PC-9 (cell line): ENCODE data around the gene BMP8A. TPM values are rescaled to one million over a fixed set of nuclear protein-coding genes. Genes with fewer than 3 reads are reported as not detected.

Source experiments
- BruUV-seq: library from RNA; stranded (reverse); fragments of 400-500 nt; replicated peaks from 2 replicates; lab custom pipeline; 2021; lab: Mats Ljungman, UMichigan
- CTCF ChIA-PET: fragments of 300-600 bp; sonication (Branson Sonifier 250); formaldehyde crosslinking; loops from one replicate; lab custom pipeline; 2022; ENCODE audit warnings: antibody characterized with exemption; lab: Charles Lee
- POLR2A ChIA-PET: fragments of 300-600 bp; sonication (Branson Sonifier 250); formaldehyde crosslinking; loops from one replicate; lab custom pipeline; 2022; ENCODE audit warnings: antibody characterized with exemption; ENCODE audit not compliant: unreplicated experiment; lab: Charles Lee
- DNase-seq, 2 experiments: peaks; one replicate each; pipeline versions ENCODE4 v3.0.0 to v3.0.0-alpha.2; 2015 to 2022; ENCODE audit warnings: mixed read lengths in 1 of 2
- H2AFZ ChIP-seq: fragments of 200-600 bp; sonication (generic); 2 replicates; pipeline ENCODE4 v1.8.1; 2017; ENCODE audit warnings: antibody characterized with exemption
- H3F3A ChIP-seq: fragments of 200-600 bp; sonication (generic); 2 replicates; pipeline ENCODE4 v1.8.1; 2017; ENCODE audit warnings: antibody characterized with exemption, mild to moderate bottlenecking, low read depth; ENCODE audit not compliant: insufficient read depth
- H3K27ac ChIP-seq: fragments of 200-600 bp; sonication (generic); 2 replicates; pipeline ENCODE4 v1.6.1; 2016; ENCODE audit warnings: mixed run types
- H3K27me3 ChIP-seq: fragments of 200-600 bp; sonication (generic); 2 replicates; pipeline ENCODE4 v1.6.1; 2016; ENCODE audit warnings: low read depth, mixed run types; ENCODE audit not compliant: insufficient read depth
- H3K36me3 ChIP-seq: fragments of 200-600 bp; sonication (generic); 2 replicates; pipeline ENCODE4 v1.6.1; 2016; ENCODE audit warnings: low read depth, mixed run types
- H3K4me1 ChIP-seq: fragments of 200-600 bp; sonication (generic); replicated peaks from 2 replicates; pipeline ENCODE4 v1.6.1; 2016; ENCODE audit warnings: mixed run types; ENCODE audit not compliant: insufficient read depth
- H3K4me2 ChIP-seq: fragments of 200-600 bp; sonication (generic); 2 replicates; pipeline ENCODE4 v1.6.1; 2017; ENCODE audit warnings: mixed run types
- H3K4me3 ChIP-seq: fragments of 200-600 bp; sonication (generic); 2 replicates; pipeline ENCODE4 v1.6.1; 2016; ENCODE audit warnings: mixed run types
- H3K79me2 ChIP-seq: fragments of 200-600 bp; sonication (generic); 2 replicates; pipeline ENCODE4 v1.6.1; 2017; ENCODE audit warnings: low read depth, mixed run types
- H3K9me2 ChIP-seq: fragments of 200-600 bp; sonication (generic); 2 replicates; pipeline ENCODE4 v1.8.1; 2017; ENCODE audit warnings: mild to moderate bottlenecking; ENCODE audit not compliant: insufficient read depth
- H3K9me3 ChIP-seq: fragments of 200-600 bp; sonication (generic); 2 replicates; pipeline ENCODE4 v1.8.1; 2016; ENCODE audit warnings: low read depth; ENCODE audit not compliant: insufficient read depth
- H4K20me1 ChIP-seq: fragments of 200-600 bp; sonication (generic); 2 replicates; pipeline ENCODE4 v1.8.1; 2017; ENCODE audit not compliant: insufficient read depth
- EZH2 ChIP-seq: fragments of 200-600 bp; sonication (generic); IDR thresholded peaks from 2 replicates; pipeline ENCODE4 v1.8.0; 2017; ENCODE audit warnings: antibody characterized with exemption, low read depth
- intact Hi-C: fragments of 100-400 bp; cut with micrococcal nuclease; formaldehyde crosslinking; loops from one replicate; pipeline ENCODE4 v1.10.0; 2022; ENCODE audit not compliant: unreplicated experiment
- total RNA-seq: library from RNA; stranded (reverse); gene quantifications from 2 replicates; pipeline ENCODE4 v1.2.3, GENCODE V29; 2021
- TF ChIP-seq, protein P1 (sequence below): fragments of 200-600 bp; sonication (generic); conservative IDR thresholded peaks from 2 replicates; pipeline ENCODE4 v1.6.1; 2017; ENCODE audit warnings: mixed run types, antibody characterized with exemption, mild to moderate bottlenecking, moderate library complexity

The BMP8A gene
- total RNA-seq, 1 experiment from 2014 or later: 0.31 TPM

DNA sequence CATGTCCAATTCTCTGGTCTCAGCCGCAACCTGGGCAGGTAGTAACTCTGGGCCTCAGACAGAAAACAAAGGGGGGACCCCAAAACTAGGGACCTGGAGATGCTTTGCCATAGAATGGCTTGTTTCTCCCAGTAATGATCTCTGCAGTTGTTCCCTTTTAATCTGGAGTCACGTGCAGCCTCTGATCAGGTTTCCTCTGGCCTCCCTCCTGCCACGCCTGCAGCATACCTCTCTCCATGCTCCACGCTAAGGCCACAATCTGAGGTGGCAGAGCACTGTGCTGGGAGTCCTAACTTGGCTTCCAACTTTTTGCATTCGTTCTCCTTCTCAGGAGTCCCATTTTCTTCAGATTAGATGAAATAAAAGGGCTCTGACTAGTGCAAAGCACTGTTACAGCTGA is 83.2 kb downstream of the BMP8A start:
- peak in 1 of 2 experiments; percentile 37 for DNase-seq
- ChIA-PET CTCF (interaction anchor here (0.7 to 1.0 kb wide), 2 partner anchors 31 kb away, joined by 3 to 5 read pairs; no protein-coding TSS in a partner anchor), POLR2A (interaction anchor here (1.3 kb wide), 1 partner anchor 31 kb away, joined by 4 read pairs; no protein-coding TSS in a partner anchor)
- Histone ChIP-seq H4K20me1 (peaks cover 61% of the 10 kb centered on the region), H3K27ac (no peak overlapping the region), H3K27me3 (no peaks in the 10 kb centered on the region), H2AFZ (no peak overlapping the region), H3F3A (peaks cover 33% of the 10 kb centered on the region), H3K9me2 (no peaks in the 10 kb centered on the region), H3K4me3 (peak overlapping the region; percentile 76), H3K4me2 (peak overlapping the region; percentile 99), H3K36me3 (peaks cover 48% of the 10 kb centered on the region), H3K9me3 (no peaks in the 10 kb centered on the region), H3K79me2 (peaks cover 70% of the 10 kb centered on the region), H3K4me1 (peaks cover 26% of the 10 kb centered on the region)
- intact Hi-C loops: loop anchor here (2.0 kb wide), 1 partner anchor 78 kb away; no protein-coding TSS in a partner anchor
- no TSS peak for BruUV-seq
- no peak for TF ChIP-seq EZH2
- TF ChIP-seq, protein P1, sequence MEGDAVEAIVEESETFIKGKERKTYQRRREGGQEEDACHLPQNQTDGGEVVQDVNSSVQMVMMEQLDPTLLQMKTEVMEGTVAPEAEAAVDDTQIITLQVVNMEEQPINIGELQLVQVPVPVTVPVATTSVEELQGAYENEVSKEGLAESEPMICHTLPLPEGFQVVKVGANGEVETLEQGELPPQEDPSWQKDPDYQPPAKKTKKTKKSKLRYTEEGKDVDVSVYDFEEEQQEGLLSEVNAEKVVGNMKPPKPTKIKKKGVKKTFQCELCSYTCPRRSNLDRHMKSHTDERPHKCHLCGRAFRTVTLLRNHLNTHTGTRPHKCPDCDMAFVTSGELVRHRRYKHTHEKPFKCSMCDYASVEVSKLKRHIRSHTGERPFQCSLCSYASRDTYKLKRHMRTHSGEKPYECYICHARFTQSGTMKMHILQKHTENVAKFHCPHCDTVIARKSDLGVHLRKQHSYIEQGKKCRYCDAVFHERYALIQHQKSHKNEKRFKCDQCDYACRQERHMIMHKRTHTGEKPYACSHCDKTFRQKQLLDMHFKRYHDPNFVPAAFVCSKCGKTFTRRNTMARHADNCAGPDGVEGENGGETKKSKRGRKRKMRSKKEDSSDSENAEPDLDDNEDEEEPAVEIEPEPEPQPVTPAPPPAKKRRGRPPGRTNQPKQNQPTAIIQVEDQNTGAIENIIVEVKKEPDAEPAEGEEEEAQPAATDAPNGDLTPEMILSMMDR: no peak

Other genes with a start within 250 kb of the BMP8A start
- gene PABPC4, start 85.2 kb downstream of the BMP8A start, total RNA-seq: 500 and 561 TPM in 2 replicates
- gene HEYL, start 148.0 kb downstream of the BMP8A start, total RNA-seq: 0.17 and 0.35 TPM in 2 replicates
- not detected in 2 replicates for gene NT5C1A, start 180.5 kb downstream of the BMP8A start, total RNA-seq
- 0.07 TPM in 1 of 2 replicates, not detected in the other for gene HPCAL4, start 199.8 kb downstream of the BMP8A start, total RNA-seq
- 81.1 and 89.5 TPM in 2 replicates for gene PPIE, start 247.2 kb downstream of the BMP8A start, total RNA-seq